Renal pelvis (tissue), 4 donors: ENCODE measurements around the gene ZC3H12A. TPM values are rescaled to one million over a fixed set of nuclear protein-coding genes. Genes with fewer than 3 reads are reported as not detected.

Experiments used
- DNase-seq: peaks from one replicate; pipeline ENCODE4 v3.0.0-alpha.2; 2013
- polyA plus RNA-seq, 3 donors: library from polyadenylated mRNA; unstranded; fragments of 120-200 nt; gene quantifications; one replicate each; pipeline ENCODE4 v1.2.1, GENCODE V29; 2013; ENCODE audit not compliant: insufficient read length in 3 of 3

Gene ZC3H12A
- polyA plus RNA-seq, 3 donors, result 2.6 to 2.9 (median 2.9) TPM

DNA sequence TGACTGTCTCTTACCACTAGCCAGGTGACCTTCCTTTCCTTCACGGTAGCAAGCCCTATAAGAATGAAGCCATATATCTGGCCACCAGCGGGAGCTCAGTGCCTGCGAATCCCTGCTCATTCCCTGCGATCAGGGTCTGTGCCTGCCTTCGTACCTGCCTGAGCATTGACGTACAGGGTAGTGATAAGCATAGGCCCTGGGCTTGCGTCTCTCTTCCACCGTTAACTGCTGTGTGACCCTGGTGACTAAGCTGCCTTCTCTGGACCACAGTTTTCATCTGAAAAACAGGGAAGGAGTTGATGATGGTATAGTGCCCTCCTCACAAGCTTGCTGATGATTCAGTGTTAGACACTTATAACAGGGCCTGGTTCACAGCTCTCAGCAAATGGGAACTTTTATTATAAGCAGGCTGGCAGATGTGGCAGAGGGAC, 4.1 kb downstream of the ZC3H12A start:
- no peak for DNase-seq

DNA sequence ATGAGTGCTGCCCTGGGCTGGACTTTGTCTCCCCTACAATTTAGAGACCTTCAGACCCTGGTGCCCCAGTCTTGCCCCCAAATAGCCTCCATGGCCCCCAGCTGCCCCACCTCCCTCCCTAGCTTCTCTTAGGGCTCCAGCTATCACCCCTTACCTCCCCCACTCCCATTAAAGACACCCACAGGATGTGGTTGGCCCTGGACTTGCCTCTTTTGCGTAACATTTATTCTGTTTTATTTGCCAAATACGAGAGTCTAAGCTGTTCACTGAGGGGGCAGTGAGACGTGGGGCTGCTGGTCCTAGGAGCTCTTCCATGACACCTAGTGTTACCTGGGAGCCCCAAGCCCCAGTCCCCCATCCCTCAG, 4.5 kb downstream of the ZC3H12A start:
- DNase-seq, result no peak

DNA sequence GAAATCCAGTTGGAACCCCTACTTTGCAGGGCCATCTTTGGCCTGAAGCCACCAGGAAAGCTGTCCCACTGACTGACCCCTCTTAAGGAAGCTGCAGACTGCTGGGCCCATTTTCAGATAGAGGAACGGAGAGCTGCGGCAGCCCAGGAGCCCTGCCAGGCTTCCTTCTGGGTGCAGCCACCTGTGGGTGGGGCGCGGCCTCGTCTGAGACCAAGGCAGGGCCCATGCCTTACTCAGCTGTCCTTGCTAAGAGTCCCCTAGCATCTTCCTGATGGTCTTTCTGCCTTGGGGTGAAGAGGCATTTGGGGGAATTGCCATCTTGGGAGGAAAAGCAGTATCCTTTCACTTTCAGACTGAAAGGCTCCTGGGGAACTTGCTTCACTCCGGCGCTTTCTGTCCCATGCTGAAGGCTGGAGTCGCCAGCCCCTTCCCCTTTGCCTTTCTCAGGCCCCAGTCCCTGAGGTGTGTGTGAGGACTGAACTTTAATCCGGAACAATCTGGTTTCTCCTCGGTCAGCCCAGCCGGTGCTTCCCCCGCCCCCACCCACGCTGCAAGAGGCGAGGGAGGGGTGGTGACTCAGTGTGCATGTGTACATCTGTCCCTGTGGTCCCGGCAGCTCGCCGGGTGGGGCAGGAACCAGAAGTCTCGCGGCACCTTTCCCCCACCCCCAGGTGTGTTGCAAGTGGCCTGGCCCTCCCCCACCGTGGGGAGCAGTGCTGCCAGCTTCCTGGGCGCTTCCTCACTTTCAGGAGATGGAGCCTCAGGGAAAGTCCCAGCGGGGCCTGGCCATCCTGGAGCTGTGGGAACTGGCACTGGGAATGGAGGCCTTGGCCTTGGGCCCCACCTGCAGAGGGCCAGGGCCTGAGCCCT, 5.1 kb downstream of the ZC3H12A start:
- no peak for DNase-seq

DNA sequence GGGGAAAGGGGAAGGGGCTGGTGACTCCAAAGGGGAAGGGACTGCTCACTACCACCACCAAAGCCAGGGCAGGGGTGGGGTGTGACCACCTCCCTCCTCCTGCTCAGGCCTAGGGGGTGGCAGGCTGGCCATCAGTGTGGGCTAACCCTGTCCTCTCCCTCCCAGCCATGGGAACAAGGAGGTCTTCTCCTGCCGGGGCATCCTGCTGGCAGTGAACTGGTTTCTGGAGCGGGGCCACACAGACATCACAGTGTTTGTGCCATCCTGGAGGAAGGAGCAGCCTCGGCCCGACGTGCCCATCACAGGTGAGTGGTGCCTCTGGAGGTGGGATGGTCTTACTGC, 5.7 kb downstream of the ZC3H12A start:
- no peak for DNase-seq

DNA sequence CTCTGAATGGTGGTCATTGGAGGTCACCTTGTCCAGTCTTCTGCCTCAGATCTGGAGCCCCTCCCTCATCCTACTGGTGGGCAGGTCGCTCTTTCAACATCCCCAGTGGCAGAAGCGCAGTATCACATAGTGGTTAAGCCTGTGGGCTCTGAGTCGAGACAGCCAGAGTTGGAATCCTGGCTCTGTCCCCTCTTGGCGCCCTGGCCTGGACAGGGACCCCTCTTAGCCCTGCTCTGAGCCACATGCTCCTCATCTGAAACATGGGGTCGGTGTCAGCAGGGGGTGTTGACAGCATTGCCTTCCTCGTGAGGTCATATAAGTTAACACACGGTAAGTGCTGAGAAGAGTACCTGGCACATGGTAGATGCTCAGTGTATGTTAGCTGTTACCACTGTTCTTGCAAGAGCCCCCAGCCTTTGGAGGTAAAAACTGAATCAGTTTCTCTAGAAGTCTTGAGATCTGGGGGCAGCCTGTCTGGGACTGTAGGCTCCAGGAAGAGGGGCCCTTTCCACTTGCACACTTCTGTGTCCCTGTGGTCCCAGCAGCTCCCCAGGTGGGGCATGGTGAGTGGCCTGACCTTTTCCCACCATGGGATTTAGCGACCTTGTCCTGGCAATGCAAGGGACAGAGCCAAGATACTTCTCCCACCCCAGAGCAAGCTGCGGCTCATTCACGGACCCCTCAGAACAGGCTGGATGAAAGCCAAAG, 6.4 kb downstream of the ZC3H12A start:
- DNase-seq, result no peak

DNA sequence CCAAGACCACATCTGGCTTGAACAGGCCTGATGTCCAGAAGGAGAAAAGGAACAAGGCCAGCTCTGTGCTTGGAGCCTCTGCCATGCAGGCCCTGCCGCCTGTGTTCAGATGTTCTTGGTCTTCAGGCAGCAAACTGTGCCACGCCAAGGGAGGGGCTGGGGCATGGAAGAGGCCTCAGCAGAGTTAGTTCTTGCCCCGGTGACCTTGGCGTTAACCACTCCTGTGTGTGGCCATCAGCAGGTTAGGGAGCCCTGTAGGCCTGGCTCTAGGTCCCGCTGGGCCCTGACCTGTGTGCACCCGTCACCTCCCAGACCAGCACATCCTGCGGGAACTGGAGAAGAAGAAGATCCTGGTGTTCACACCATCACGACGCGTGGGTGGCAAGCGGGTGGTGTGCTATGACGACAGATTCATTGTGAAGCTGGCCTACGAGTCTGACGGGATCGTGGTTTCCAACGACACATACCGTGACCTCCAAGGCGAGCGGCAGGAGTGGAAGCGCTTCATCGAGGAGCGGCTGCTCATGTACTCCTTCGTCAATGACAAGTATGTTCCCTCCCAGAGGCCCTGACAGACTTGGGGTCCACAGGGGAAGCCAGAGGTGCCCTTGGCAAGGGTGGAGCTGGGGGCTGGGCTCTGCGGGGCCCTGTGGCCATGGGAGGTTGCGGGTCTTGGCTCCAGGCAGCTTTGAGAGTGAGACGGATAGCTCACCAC, 7.1 kb downstream of the ZC3H12A start:
- DNase-seq, result no peak

DNA sequence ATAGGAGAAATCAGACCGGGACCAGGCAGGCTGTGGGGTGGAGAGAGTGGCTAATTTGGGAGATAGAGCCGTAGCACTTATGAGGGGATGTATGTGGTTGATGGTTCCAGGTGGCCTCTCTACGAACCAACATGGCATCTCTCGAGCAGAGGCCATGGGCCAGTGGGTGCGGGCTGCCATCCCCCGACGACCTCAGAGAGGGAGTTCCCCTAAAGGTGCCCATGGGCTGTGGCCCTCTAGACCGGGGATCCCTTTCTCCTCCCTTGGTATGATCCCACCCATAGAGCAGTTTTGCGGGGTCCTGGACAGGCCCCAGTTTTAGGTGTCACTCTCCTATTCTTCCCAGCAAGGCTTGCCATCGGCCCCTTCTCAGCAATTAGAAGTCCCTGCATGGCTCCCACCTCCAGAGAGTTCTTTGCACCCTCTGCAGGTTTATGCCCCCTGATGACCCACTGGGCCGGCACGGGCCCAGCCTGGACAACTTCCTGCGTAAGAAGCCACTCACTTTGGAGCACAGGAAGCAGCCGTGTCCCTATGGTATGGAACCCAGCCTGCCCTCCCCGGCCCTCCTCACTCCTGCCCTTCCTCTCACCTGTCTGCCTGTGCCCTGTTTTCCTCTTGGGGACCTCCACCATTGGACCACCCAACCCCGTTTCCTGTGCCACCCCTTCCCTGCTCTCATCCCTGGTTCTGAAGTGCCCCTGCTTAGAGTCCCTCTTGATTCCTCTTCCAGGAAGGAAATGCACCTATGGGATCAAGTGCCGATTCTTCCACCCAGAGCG, 7.8 kb downstream of the ZC3H12A start:
- no peak for DNase-seq

DNA sequence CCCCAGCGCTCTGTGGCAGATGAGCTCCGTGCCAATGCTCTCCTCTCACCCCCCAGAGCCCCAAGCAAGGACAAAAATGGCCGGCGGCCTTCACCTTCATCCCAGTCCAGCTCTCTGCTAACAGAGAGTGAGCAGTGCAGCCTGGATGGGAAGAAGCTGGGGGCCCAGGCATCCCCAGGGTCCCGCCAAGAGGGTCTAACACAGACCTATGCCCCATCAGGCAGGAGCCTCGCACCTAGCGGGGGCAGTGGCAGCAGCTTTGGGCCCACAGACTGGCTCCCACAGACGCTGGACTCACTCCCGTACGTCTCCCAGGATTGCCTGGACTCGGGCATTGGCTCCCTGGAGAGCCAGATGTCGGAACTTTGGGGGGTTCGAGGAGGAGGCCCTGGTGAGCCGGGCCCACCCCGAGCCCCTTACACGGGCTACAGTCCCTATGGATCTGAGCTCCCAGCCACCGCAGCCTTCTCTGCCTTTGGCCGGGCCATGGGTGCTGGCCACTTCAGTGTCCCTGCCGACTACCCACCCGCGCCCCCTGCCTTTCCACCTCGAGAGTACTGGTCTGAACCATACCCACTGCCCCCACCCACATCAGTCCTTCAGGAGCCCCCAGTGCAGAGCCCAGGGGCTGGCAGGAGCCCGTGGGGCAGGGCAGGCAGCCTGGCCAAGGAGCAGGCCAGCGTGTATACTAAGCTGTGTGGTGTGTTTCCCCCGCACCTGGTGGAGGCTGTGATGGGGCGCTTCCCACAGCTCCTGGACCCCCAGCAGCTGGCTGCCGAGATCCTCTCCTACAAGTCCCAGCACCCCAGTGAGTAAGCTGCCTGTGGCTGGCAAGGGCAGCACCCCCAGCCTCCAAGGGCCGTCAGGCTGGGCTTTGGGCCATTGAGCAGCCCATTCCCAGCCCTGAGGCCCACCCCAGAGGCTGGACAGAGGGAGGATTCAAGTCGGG, 8.7 kb downstream of the ZC3H12A start:
- DNase-seq, result no peak

DNA sequence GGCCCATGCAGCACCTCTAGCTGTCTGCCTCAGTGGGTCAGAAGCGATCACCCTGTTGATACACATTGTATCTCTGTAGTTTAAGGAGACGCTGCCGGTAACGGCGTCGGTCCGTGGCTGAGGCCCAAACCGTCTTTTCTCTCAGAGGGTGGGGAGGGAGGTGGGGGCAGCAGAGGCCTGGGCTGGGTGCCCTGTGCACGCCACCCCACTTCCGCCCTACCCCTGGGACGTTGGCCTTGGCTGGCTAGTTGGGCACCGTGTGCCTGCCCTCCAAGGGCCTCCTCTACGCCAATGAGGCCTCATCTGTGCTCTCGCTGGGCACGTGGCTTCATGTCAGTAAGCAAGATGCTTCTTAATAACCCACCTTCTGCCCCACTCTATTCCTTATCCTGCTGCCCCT, 9.4 kb downstream of the ZC3H12A start:
- no peak for DNase-seq

DNA sequence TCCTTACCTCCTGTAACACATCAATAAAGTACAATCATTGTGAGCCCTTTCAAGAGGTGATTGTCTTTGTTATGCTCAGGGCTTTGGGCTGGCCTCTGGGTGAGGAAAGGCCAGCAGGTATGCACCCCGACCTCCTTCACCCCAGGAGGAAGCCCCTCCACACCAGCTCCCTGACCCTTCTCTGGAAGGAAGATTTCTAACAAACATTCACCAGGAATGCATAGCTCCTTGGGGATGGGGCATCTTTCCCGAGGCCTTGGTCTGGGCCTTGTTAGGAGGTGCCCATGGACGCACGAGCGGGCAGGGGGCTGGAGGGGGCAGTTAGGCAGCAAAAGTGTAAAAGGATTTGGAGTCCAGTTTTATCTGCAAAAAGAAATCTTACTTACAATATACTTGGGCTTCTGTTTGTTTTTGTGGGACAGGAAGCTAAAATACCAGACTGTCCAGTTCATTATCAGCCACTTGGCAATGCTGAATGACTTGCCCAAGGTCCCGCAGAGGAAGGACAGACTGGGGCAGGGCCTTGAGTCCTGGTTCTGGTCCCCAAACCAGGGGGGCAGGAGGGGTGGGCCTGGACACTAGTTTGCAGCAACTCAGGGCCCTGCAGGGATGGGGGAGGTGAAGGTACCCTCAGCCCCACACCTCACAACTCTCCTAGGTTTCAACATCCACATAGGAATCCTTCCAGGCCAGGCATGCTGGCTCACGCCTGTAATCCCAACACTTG, 10.1 kb downstream of the ZC3H12A start:
- DNase-seq, result no peak

DNA sequence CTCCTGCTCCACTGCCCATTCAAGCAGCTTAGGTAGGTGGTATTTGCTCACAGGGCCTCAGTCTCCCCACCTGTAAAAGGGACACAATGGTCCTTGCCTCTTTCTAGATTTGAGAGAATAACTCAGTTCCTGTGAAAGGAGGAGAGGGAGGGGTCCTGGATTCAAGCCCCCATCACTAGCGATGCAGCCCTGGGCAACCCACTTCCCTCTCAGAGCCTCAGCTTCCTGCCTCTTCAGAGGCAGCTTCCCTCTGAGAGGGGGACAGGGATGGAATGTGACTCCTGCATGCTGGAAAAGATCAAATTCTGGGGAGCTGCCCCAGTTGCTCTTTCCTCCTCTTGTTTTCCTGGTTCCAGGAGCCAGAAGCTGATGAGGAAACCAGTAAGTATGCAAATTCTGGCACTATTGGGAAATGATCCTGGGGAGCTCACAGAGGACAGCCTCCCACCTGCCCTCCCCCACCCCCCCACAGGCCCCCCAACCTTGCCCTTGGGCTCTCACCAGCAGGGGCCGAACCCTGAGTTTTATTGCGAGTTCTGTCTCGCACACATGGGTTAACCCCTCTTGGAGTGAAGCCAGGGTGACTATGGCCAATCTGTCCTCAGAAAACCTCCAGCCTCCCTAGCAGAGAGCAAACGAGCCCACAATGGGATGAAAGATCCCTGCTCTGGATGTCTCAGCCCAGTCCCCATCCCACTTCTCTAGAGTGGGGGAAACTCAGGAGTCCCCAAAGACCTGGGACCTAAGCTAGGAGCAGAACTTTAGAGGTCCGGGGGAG, 11.7 kb downstream of the ZC3H12A start:
- no peak for DNase-seq

DNA sequence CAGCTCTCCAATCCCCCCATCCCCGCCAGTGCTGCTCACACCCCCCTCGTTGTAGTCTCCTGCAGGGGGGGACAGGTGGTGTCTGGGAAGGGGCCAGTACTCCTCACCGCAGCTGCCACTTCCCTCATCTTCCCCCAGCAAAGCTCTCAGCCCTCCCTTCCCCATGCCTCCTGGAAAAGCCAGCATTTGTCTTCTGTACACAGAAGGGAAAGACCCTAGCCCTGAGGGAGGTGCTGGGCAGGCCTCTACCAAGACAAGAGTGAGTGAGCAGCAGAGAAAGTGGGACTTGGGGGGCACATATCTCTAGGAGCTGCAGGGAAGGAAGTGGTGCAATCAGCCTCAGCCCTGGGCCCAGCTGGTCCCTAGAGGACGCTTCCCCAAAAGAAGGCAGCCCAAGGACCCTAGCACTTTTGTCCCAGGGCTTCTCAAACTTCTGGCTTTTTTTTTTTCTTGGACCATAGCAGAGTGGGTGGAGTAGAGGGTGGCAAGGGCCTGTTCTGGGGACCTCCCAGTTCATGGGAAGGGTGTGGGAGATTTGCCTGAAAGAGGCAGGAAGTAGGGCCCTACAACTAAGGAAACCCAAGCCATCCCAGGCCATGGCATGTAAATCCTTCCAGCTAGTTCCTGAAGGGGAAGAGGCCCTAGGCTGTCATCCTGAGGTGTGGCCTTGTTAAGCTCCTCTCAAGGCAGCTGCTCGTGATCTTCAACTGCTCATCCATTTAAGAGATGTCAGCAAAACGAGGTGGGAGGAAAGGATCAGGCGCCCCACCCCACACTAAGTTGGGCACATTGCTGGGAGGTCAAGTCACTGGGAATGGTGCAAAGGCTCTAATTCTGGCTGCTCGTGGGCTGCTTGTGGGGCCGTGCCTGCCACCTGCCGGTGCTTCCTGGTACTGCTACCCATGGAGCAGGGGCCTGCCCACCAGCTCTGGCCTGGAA, 12.6 kb downstream of the ZC3H12A start:
- no peak for DNase-seq

DNA sequence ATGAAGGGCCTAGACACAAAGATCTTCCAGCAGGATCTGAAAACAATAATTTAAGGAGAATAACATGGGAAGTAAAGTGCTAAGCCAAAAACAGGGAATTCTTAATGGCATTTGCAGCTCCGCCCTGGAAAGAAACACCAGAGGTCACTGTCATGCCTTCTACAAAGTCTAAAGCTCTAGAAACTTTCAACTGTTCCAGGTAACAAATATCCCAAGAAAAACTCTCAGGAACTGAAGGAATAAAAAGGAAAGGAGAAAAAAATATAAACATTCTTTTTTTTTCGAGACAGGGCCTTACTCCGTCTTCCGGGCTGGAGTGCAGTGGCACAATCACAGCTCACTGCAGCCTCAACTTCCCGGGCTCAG, 13.2 kb downstream of the ZC3H12A start:
- no peak for DNase-seq

DNA sequence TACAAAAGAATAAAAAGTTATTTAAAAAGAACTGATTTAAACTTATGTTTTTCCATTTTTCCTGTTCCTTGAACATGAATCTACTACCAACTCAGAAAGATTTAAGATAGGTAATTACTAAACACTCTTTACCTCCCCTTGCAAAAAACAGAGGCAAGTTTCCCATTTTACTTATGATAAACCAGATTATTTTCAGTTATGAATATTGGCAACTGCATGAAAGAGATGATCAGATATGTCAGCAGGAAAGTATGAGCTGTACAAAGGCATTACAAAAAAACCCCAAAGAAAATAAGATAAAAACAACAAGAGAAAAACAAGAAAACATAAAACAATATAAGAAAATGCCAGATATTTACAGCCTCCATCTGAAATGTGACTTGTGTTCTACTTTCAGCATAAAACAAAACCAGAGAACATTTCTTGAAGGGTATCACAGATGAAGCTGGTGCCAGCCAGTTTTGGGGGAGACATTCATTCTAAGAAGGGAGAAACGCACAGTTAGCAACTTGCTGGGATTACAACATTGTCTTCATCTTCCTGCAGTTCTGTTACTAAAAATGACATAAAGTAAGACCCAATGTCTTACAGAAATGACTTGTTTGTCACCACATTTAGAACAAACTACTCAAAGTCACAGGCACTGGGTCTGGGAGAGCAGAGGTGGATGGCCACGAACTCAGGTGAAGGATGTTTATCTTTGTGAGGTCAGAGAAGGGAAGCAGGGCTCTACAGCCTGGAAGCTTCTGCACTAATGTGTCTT, 19.1 kb downstream of the ZC3H12A start:
- DNase-seq, result no peak

DNA sequence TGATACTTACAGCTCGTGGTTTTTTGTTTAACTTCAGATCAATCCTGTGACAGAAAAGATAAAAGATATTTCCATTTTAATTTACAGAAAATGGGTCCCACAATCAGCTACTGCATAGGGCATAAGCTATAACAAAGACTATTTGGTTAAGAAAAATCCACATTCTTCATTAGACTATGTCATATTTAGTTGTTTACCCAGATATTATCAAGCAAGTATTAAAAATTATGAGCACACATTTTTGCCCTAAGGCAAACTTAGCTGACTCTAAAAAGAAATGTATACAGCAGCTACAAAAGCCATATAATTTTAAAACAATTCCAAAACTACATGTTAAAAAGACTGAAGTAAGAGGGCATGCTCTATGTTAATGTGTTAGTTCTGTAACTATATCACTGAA, 21.5 kb downstream of the ZC3H12A start:
- no peak for DNase-seq

DNA sequence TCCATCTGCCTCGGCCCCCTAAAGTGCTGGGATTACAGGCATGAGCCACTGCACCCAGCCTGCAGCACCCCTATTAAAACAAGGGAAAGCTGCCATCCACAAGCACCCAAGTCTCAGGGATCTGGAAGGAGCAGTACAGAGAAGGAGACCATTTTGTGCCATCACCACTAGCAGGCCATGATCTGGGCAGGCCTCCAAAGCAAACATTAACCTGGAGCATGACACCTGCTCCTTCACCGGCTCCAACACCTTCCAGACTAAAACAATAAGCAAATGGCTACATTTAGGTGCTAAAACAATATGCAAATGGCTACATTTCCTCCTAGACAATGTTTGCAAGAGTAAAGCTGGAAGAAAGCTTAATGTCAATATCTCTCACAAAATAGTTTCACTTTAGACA, 23.5 kb downstream of the ZC3H12A start:
- DNase-seq, result no peak

DNA sequence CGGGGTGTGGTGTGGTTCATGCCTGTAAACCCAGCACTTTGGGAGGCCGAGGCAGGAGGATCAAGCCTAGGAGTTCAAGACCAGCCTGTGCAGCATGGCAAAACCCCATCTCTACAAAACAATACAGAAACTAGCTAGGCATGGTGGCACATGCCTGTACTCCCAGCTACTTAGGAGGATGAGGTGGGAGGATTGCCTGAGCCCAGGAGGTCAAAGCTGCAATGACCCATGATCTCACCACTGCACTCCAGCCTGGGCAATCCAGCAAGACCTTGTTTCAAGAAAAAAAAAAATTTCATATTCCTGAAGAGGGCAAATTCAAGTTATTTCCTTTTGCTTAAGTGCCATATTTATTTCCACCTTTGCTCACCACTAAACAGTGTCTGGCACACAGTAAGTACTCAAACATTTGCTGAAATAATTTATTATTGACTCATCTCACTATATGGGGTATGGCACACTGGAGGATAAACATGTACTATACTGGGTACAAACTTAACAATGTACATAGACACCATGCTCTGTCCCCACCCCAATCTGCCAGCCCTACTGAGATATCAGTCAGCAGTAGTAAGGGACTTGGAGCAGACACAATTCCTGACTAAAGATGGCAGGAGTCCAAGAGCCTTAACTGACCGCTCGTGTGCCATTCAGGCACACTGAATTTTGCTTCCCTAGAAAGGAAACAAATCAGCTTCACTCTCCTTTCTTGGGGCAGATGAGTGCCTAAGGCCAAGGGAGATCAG, 24.7 kb downstream of the ZC3H12A start:
- no peak for DNase-seq
